ENCODE measurements around the gene LEAP2.

DNA sequence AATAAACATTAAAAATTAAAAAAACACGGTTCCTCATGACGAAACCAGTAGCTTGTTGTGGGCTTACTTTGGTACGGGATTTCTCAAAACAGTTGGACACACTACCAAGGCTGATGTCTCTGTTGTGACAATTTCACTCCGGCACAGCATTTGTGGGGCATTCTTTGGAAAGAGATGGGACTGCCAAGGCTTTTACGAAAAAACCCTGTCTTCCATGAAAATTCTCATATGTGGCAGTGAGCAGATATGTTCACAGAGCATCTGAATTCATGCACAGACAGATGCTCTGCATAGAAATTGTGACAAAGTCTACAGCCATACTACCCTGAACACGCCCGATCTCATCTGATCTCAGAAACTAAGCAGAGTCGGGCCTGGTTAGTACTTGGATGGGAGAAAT, 25.2 kb upstream of the LEAP2 start:
- TF ChIP-seq, protein P1, sequence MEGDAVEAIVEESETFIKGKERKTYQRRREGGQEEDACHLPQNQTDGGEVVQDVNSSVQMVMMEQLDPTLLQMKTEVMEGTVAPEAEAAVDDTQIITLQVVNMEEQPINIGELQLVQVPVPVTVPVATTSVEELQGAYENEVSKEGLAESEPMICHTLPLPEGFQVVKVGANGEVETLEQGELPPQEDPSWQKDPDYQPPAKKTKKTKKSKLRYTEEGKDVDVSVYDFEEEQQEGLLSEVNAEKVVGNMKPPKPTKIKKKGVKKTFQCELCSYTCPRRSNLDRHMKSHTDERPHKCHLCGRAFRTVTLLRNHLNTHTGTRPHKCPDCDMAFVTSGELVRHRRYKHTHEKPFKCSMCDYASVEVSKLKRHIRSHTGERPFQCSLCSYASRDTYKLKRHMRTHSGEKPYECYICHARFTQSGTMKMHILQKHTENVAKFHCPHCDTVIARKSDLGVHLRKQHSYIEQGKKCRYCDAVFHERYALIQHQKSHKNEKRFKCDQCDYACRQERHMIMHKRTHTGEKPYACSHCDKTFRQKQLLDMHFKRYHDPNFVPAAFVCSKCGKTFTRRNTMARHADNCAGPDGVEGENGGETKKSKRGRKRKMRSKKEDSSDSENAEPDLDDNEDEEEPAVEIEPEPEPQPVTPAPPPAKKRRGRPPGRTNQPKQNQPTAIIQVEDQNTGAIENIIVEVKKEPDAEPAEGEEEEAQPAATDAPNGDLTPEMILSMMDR (IDR thresholded peaks at IDR 0.05) = no peak
- TF ChIP-seq EZH2 (IDR thresholded peaks at IDR 0.05; ENCODE audit: borderline replicate concordance, insufficient read depth, low read depth, low read length, poor library complexity, severe bottlenecking) = no peak
